ENCODE results near the gene KCNK13.

DNA sequence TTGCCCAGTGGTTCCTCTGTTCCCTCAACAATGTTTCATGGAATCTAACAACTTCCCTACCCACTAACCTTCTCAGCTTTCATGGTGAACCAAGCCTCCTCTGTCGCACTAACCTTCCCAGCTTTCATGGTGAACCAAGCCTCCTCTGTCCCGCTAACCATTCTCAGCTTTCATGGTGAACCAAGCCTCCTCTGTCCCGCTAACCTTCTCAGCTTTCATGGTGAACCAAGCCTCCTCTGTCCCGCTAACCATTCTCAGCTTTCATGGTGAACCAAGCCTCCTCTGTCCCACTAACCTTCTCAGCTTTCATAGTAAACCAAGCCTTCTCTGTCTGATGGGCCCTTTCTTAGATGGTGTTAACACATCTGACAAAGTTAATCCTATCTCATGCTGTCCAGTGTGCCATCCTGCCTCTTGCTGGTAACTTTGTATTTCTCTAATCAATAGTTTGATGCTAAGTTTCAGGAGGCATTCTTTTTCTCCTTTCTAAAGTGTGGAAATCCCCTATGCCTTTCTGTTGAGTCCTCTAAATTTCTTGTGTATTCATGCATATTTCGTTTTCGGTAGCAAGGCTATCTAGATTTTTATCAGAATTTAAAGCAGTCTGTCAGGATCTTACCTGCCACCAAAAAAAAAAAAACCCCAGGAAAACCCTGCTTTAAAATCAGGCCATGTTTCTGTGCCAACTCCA lies 26.8 kb upstream of the KCNK13 start:
- TF ChIP-seq, protein P1, sequence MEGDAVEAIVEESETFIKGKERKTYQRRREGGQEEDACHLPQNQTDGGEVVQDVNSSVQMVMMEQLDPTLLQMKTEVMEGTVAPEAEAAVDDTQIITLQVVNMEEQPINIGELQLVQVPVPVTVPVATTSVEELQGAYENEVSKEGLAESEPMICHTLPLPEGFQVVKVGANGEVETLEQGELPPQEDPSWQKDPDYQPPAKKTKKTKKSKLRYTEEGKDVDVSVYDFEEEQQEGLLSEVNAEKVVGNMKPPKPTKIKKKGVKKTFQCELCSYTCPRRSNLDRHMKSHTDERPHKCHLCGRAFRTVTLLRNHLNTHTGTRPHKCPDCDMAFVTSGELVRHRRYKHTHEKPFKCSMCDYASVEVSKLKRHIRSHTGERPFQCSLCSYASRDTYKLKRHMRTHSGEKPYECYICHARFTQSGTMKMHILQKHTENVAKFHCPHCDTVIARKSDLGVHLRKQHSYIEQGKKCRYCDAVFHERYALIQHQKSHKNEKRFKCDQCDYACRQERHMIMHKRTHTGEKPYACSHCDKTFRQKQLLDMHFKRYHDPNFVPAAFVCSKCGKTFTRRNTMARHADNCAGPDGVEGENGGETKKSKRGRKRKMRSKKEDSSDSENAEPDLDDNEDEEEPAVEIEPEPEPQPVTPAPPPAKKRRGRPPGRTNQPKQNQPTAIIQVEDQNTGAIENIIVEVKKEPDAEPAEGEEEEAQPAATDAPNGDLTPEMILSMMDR (IDR thresholded peaks at IDR 0.05) = no peak
- TF ChIP-seq POLR2A (IDR thresholded peaks at IDR 0.05; ENCODE audit: low read depth) = no peak
